Measurements from ENCODE around the gene C10orf105. TPM values are rescaled to one million over a fixed set of nuclear protein-coding genes. Genes with fewer than 3 reads are reported as not detected.

C10orf105 gene
- total and polyA plus RNA-seq, 2 of the 13 experiments (the other 11 are each of a cell fraction or from before 2014, with no cell fraction given) = not detected

DNA sequence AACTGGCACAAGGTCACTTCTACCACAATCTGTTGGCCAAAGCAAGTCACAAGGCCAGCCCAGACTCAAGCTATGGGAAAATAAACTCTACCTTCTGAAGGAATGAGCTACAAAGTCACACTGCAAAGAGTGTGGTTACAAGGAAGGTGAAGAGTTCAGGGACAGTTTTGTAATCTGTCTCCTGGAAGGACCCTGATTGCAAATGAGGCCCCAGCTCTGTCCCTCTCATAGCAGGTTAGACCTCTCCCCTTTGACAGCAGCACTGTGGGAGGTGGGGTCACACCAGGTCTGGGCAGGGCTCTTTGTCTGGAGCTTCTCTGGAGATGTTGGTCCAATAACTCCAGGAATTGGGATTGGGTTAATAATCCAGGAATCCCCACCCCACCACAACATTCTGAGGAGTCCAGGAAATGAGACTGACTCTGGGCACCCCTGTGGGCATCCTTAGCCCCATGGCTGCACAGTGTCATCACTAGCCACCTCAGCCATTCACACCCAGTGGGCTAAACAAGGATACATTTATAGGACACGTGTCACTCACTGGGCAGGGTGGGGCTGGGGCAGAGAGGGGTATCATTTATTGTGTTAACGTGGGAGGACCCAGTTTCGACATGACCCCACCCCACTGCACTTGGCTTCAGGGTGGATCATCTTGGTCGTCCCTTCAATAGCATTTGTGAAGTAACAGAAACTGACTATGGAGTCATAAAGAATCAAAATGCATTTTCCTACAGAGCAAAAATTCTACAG, 23.7 kb upstream of the C10orf105 start:
- no peak for FAIRE-seq
- no TSS peak for BruUV-seq (replicated peaks)
- POLR2A ChIA-PET = no interaction called here
- H3K9me3 ChIP-seq (ENCODE audit: low read length) = no peaks in the 10 kb centered on the region
- intact Hi-C loops (cut with micrococcal nuclease; ENCODE audit: unreplicated experiment) (no loop called here), in situ Hi-C loops (cut with HindIII; ENCODE audit: extremely low pct_ligation_motif_present, low pct_unique_long_range_greater_than_20kb) (no loop called here)
- no peaks in the 10 kb centered on the region for H4K20me1 ChIP-seq (ENCODE audit: insufficient read depth, low read length)
- H3K27ac ChIP-seq (ENCODE audit: extremely low read length, insufficient read depth, low read length) = no peak overlapping the region
- no peak for ATAC-seq
- TF ChIP-seq SAP130 (CRISPR knock-in tag; IDR thresholded peaks at IDR 0.05; ENCODE audit: low read depth) (no peak), FOXK2 (IDR thresholded peaks at IDR 0.05) (no peak), ZSCAN29 (CRISPR knock-in tag; conservative IDR thresholded peaks at IDR 0.05) (no peak), BRCA1 (CRISPR knock-in tag; IDR thresholded peaks at IDR 0.05) (no peak), MTA3 (CRISPR knock-in tag; IDR thresholded peaks at IDR 0.05) (no peak), MBNL3 (CRISPR knock-in tag; conservative IDR thresholded peaks at IDR 0.05) (no peak), IKZF1 (IDR thresholded peaks at IDR 0.05) (no peak), KAT7 (CRISPR knock-in tag; IDR thresholded peaks at IDR 0.05; ENCODE audit: borderline replicate concordance) (no peak), ZNF570 (CRISPR knock-in tag; IDR thresholded peaks at IDR 0.05; ENCODE audit: borderline replicate concordance) (no peak), ZNF101 (CRISPR knock-in tag; IDR thresholded peaks at IDR 0.05; ENCODE audit: borderline replicate concordance, low read depth) (no peak)
- TF ChIP-seq, protein P1, sequence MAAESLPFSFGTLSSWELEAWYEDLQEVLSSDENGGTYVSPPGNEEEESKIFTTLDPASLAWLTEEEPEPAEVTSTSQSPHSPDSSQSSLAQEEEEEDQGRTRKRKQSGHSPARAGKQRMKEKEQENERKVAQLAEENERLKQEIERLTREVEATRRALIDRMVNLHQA (CRISPR knock-in tag; IDR thresholded peaks at IDR 0.05) = no peak
- TF ChIP-seq, protein P2, sequence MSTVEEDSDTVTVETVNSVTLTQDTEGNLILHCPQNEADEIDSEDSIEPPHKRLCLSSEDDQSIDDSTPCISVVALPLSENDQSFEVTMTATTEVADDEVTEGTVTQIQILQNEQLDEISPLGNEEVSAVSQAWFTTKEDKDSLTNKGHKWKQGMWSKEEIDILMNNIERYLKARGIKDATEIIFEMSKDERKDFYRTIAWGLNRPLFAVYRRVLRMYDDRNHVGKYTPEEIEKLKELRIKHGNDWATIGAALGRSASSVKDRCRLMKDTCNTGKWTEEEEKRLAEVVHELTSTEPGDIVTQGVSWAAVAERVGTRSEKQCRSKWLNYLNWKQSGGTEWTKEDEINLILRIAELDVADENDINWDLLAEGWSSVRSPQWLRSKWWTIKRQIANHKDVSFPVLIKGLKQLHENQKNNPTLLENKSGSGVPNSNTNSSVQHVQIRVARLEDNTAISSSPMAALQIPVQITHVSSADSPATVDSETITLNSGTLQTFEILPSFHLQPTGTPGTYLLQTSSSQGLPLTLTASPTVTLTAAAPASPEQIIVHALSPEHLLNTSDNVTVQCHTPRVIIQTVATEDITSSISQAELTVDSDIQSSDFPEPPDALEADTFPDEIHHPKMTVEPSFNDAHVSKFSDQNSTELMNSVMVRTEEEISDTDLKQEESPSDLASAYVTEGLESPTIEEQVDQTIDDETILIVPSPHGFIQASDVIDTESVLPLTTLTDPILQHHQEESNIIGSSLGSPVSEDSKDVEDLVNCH (CRISPR knock-in tag; IDR thresholded peaks at IDR 0.05) = no peak
- TF ChIP-seq, protein P3, sequence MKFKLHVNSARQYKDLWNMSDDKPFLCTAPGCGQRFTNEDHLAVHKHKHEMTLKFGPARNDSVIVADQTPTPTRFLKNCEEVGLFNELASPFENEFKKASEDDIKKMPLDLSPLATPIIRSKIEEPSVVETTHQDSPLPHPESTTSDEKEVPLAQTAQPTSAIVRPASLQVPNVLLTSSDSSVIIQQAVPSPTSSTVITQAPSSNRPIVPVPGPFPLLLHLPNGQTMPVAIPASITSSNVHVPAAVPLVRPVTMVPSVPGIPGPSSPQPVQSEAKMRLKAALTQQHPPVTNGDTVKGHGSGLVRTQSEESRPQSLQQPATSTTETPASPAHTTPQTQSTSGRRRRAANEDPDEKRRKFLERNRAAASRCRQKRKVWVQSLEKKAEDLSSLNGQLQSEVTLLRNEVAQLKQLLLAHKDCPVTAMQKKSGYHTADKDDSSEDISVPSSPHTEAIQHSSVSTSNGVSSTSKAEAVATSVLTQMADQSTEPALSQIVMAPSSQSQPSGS (CRISPR knock-in tag; IDR thresholded peaks at IDR 0.05) = no peak
- TF ChIP-seq, protein P4, sequence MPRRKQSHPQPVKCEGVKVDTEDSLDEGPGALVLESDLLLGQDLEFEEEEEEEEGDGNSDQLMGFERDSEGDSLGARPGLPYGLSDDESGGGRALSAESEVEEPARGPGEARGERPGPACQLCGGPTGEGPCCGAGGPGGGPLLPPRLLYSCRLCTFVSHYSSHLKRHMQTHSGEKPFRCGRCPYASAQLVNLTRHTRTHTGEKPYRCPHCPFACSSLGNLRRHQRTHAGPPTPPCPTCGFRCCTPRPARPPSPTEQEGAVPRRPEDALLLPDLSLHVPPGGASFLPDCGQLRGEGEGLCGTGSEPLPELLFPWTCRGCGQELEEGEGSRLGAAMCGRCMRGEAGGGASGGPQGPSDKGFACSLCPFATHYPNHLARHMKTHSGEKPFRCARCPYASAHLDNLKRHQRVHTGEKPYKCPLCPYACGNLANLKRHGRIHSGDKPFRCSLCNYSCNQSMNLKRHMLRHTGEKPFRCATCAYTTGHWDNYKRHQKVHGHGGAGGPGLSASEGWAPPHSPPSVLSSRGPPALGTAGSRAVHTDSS (CRISPR knock-in tag; conservative IDR thresholded peaks at IDR 0.05) = no peak
- peaks cover 1 to 26% of the 10 kb centered on the region in 2 experiments; a peak in 3 of 5 replicates for H3K27me3 ChIP-seq (ENCODE audit: control insufficient read depth in 1 of 2, insufficient read depth in 2 of 2, low read length in 2 of 2)
- DNase-seq (ENCODE audit: low spot score) = no peak
- H3K36me3 ChIP-seq (replicated peaks in 1 of 2; ENCODE audit: control insufficient read depth in 1 of 2, insufficient read depth in 2 of 2, low read length in 2 of 2) = no peaks in the 10 kb centered on the region
- H2AFZ ChIP-seq (ENCODE audit: low read length) = no peak overlapping the region
- H3K4me3 ChIP-seq (replicated peaks in 1 of 3; ENCODE audit: insufficient read depth in 1 of 3, low read depth in 2 of 3, low read length in 3 of 3) = no peak overlapping the region
- CTCF ChIA-PET (ENCODE audit: low intra/inter-chr PET ratio, low total read pairs) = no interaction called here
- WGBS (ENCODE audit: low lambda C conversion rate) = 5% methylated on average over 4 of the region's 4 CpGs
- no peaks in the 10 kb centered on the region for H3K79me2 ChIP-seq (ENCODE audit: insufficient read depth, low read length)
- H3K9ac ChIP-seq (ENCODE audit: insufficient read depth, low read depth, low read length) = no peak overlapping the region
- no peak overlapping the region for H3K4me2 ChIP-seq (ENCODE audit: low read depth, low read length)
- peaks cover 21% of the 10 kb centered on the region; the same call in 1 of the 2 replicates for H3K4me1 ChIP-seq (ENCODE audit: insufficient read depth, low read length)
